ENCODE measurements around the gene SNRNP48.

GRCh38 chr6:7650878-7651277 lies 60.9 kb downstream of the SNRNP48 start:
- TF ChIP-seq FOS (IDR thresholded peaks at IDR 0.05; ENCODE audit: borderline replicate concordance, extremely low read depth, insufficient read length): no peak
- TF ChIP-seq ETV6 (conservative IDR thresholded peaks at IDR 0.05 in 1 of 2, IDR thresholded peaks at IDR 0.05 in 1 of 2; ENCODE audit: borderline replicate concordance in 1 of 2, low read depth in 1 of 2): no peak
- no peak for TF ChIP-seq IRF4 (IDR thresholded peaks at IDR 0.05; ENCODE audit: low read depth, low read length)
- TF ChIP-seq RAD21 (IDR thresholded peaks at IDR 0.05; ENCODE audit: insufficient read depth, low read depth, low read length): no peak
- TF ChIP-seq CTCF (IDR thresholded peaks at IDR 0.05 in 2 of 3, conservative IDR thresholded peaks at IDR 0.05 in 1 of 3; ENCODE audit: control insufficient read depth in 2 of 3, extremely low read depth in 1 of 3, insufficient read depth in 1 of 3, low read depth in 3 of 3, low read length in 3 of 3): no peak
- TF ChIP-seq POLR2A (IDR thresholded peaks at IDR 0.05; ENCODE audit: low read depth, low read length): no peak
- TF ChIP-seq CEBPB (IDR thresholded peaks at IDR 0.05; ENCODE audit: borderline replicate concordance in 1 of 2, low read depth in 2 of 2, low read length in 2 of 2): no peak
- no peak for TF ChIP-seq SMC3 (IDR thresholded peaks at IDR 0.05; ENCODE audit: borderline replicate concordance, low read length)
- TF ChIP-seq MXI1 (IDR thresholded peaks at IDR 0.05; ENCODE audit: low read depth, low read length): no peak
